IPS DF 4.7 (cell line): ENCODE results near the gene KLK11.
"Not testable (repeated sequence)": the region's sequence is repeated elsewhere in the genome, so short reads cannot be mapped to it uniquely, and the experiment has no call there.

Experiments used
- DNase-seq: peaks from one replicate; pipeline ENCODE4 v3.0.0-alpha.2; 2013; ENCODE audit warnings: low spot score; ENCODE audit errors: extremely low read depth

KLK11 gene

GRCh38 chr19:51005248-51005647 lies 21.2 kb downstream of the KLK11 start:
- DNase-seq, result no peak

GRCh38 chr19:51003316-51003715 lies 23.1 kb downstream of the KLK11 start:
- no peak for DNase-seq

GRCh38 chr19:51002542-51003311 lies 23.7 kb downstream of the KLK11 start:
- no peak for DNase-seq

- DNase-seq, result no peak
Observed at GRCh38 chr19:51002089-51002532, 24.3 kb downstream of the KLK11 start.

GRCh38 chr19:51001515-51001914 lies 24.9 kb downstream of the KLK11 start, which contains the start of gene KLK8:
TSS of gene KLK8 (minus strand) at chr19:51001604. CDS start at chr19:51001167, 437 bp downstream.
- no peak for DNase-seq

- no peak for DNase-seq
Observed at GRCh38 chr19:51000981-51001380, 25.4 kb downstream of the KLK11 start.

GRCh38 chr19:51000426-51000825 lies 26.0 kb downstream of the KLK11 start:
- DNase-seq, result no peak

GRCh38 chr19:50998686-50999085 lies 27.7 kb downstream of the KLK11 start:
- DNase-seq, result no peak

GRCh38 chr19:50998061-50998460 lies 28.4 kb downstream of the KLK11 start:
- no peak for DNase-seq

- DNase-seq, result no peak
Observed at GRCh38 chr19:50994129-50994528, 32.3 kb downstream of the KLK11 start.

GRCh38 chr19:50992666-50993035 lies 33.8 kb downstream of the KLK11 start:
- DNase-seq, result no peak

GRCh38 chr19:50984416-50984815 lies 42.0 kb downstream of the KLK11 start:
- DNase-seq, result not testable (repeated sequence)

GRCh38 chr19:50983625-50984292 lies 42.7 kb downstream of the KLK11 start, which contains the start of gene KLK7:
TSS of gene KLK7 (minus strand) at chr19:50983917. CDS start at chr19:50982399, 1,518 bp downstream.
- no peak for DNase-seq

GRCh38 chr19:50982186-50982585 lies 44.2 kb downstream of the KLK11 start:
- no peak for DNase-seq

GRCh38 chr19:50981587-50982146 lies 44.7 kb downstream of the KLK11 start:
- no peak for DNase-seq

GRCh38 chr19:50980208-50980607 lies 46.2 kb downstream of the KLK11 start:
- no peak for DNase-seq

GRCh38 chr19:50979758-50980157 lies 46.7 kb downstream of the KLK11 start:
- no peak for DNase-seq

- no peak for DNase-seq
Observed at GRCh38 chr19:50978772-50979390, 47.5 kb downstream of the KLK11 start.

GRCh38 chr19:50977626-50978025 lies 48.8 kb downstream of the KLK11 start:
- DNase-seq, result no peak

- no peak for DNase-seq
Observed at GRCh38 chr19:50975766-50976165, 50.6 kb downstream of the KLK11 start.

GRCh38 chr19:50974702-50975556 lies 51.5 kb downstream of the KLK11 start:
- no peak for DNase-seq
